HEK293 (cell line): ENCODE results near the gene TSPAN13.

Source experiments
- KLF10 ChIP-seq: fragments of 450-650 bp; IDR thresholded peaks from 2 replicates; pipeline ENCODE4 v1.5.1; 2018; ENCODE audit warnings: missing biosample characterization, mild to moderate bottlenecking, missing genetic modification characterization
- KLF7 ChIP-seq: fragments of 450-650 bp; formaldehyde crosslinking; IDR thresholded peaks from 2 replicates; pipeline ENCODE4 v1.5.1; 2016; ENCODE audit warnings: missing biosample characterization, missing genetic modification characterization, borderline replicate concordance
- KLF8 ChIP-seq: fragments of 450-650 bp; formaldehyde crosslinking; IDR thresholded peaks from 2 replicates; pipeline ENCODE4 v1.5.1; 2016; ENCODE audit warnings: missing biosample characterization, missing genetic modification characterization
- OSR2 ChIP-seq: fragments of 450-650 bp; formaldehyde crosslinking; IDR thresholded peaks from 2 replicates; pipeline ENCODE4 v1.5.1; 2016; ENCODE audit warnings: missing biosample characterization, missing genetic modification characterization
- RBAK ChIP-seq: fragments of 450-650 bp; formaldehyde crosslinking; IDR thresholded peaks from 2 replicates; pipeline ENCODE4 v1.5.1; 2016; ENCODE audit warnings: missing biosample characterization, missing genetic modification characterization
- ZNF350 ChIP-seq: fragments of 450-650 bp; formaldehyde crosslinking; IDR thresholded peaks from 2 replicates; pipeline ENCODE4 v1.5.0; 2017; ENCODE audit warnings: missing biosample characterization, mild to moderate bottlenecking, missing genetic modification characterization
- ZNF404 ChIP-seq: fragments of 450-650 bp; formaldehyde crosslinking; IDR thresholded peaks from 2 replicates; pipeline ENCODE4 v1.5.1; 2017; ENCODE audit warnings: missing biosample characterization, missing genetic modification characterization
- ZNF707 ChIP-seq: fragments of 450-650 bp; formaldehyde crosslinking; IDR thresholded peaks from 2 replicates; pipeline ENCODE4 v1.5.1; 2016; ENCODE audit warnings: missing biosample characterization, missing genetic modification characterization
- TF ChIP-seq, protein P1 (sequence below): fragments of 450-650 bp; formaldehyde crosslinking; IDR thresholded peaks from 2 replicates; pipeline ENCODE4 v1.5.1; 2016; ENCODE audit warnings: missing biosample characterization, missing genetic modification characterization
- TF ChIP-seq, protein P2 (sequence below): fragments of 450-650 bp; formaldehyde crosslinking; IDR thresholded peaks from 2 replicates; pipeline ENCODE4 v1.5.1; 2016; ENCODE audit warnings: missing biosample characterization, missing genetic modification characterization
- TF ChIP-seq, protein P3 (sequence below): fragments of 450-650 bp; formaldehyde crosslinking; IDR thresholded peaks from 2 replicates; pipeline ENCODE4 v1.5.1; 2016; ENCODE audit warnings: missing biosample characterization, missing genetic modification characterization
- TF ChIP-seq, protein P4 (sequence below): fragments of 450-650 bp; formaldehyde crosslinking; IDR thresholded peaks from 2 replicates; pipeline ENCODE4 v1.5.1; 2016; ENCODE audit warnings: missing biosample characterization, missing genetic modification characterization

DNA sequence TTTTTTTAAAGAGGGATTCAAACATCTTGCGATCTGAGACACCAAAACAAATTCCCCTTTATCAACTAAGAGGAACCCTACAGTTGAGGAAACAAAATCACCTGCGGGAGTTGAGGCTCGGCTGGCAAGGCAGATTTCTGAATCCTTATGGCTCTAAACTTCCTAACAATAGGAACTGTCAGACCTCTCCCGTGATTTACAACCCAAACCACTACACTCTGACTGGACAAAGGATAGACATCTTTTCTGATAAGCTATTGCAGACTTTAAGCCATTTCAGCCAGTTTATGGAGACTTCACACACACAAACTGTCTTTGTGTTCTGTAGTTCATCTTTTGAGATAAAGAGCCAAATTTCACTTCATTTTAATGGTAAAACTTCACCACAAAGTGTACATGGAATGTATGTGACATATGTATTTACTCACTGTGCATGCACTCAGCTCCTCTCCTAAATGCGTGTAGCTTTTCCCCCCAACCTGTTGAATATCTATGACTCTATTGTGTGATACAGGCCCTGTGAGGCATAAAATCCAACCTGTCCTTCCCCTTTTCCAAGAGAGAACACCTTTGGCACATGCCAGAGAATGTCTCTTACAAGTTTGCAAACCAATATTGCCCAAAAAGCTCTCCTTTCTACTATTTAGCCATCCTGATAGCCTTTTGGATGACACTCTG lies 15.4 kb upstream of the TSPAN13 start:
- TF ChIP-seq, protein P1, sequence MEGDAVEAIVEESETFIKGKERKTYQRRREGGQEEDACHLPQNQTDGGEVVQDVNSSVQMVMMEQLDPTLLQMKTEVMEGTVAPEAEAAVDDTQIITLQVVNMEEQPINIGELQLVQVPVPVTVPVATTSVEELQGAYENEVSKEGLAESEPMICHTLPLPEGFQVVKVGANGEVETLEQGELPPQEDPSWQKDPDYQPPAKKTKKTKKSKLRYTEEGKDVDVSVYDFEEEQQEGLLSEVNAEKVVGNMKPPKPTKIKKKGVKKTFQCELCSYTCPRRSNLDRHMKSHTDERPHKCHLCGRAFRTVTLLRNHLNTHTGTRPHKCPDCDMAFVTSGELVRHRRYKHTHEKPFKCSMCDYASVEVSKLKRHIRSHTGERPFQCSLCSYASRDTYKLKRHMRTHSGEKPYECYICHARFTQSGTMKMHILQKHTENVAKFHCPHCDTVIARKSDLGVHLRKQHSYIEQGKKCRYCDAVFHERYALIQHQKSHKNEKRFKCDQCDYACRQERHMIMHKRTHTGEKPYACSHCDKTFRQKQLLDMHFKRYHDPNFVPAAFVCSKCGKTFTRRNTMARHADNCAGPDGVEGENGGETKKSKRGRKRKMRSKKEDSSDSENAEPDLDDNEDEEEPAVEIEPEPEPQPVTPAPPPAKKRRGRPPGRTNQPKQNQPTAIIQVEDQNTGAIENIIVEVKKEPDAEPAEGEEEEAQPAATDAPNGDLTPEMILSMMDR (tag by site-specific recombination), result no peak
- TF ChIP-seq KLF8 (tag by site-specific recombination) (no peak), OSR2 (tag by site-specific recombination) (no peak), KLF10 (tag by site-specific recombination) (no peak), ZNF350 (no peak), ZNF404 (no peak), KLF7 (tag by site-specific recombination) (no peak), RBAK (tag by site-specific recombination) (no peak), ZNF707 (tag by site-specific recombination) (no peak)
- TF ChIP-seq, protein P2, sequence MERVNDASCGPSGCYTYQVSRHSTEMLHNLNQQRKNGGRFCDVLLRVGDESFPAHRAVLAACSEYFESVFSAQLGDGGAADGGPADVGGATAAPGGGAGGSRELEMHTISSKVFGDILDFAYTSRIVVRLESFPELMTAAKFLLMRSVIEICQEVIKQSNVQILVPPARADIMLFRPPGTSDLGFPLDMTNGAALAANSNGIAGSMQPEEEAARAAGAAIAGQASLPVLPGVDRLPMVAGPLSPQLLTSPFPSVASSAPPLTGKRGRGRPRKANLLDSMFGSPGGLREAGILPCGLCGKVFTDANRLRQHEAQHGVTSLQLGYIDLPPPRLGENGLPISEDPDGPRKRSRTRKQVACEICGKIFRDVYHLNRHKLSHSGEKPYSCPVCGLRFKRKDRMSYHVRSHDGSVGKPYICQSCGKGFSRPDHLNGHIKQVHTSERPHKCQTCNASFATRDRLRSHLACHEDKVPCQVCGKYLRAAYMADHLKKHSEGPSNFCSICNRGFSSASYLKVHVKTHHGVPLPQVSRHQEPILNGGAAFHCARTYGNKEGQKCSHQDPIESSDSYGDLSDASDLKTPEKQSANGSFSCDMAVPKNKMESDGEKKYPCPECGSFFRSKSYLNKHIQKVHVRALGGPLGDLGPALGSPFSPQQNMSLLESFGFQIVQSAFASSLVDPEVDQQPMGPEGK, result no peak
- TF ChIP-seq, protein P3, sequence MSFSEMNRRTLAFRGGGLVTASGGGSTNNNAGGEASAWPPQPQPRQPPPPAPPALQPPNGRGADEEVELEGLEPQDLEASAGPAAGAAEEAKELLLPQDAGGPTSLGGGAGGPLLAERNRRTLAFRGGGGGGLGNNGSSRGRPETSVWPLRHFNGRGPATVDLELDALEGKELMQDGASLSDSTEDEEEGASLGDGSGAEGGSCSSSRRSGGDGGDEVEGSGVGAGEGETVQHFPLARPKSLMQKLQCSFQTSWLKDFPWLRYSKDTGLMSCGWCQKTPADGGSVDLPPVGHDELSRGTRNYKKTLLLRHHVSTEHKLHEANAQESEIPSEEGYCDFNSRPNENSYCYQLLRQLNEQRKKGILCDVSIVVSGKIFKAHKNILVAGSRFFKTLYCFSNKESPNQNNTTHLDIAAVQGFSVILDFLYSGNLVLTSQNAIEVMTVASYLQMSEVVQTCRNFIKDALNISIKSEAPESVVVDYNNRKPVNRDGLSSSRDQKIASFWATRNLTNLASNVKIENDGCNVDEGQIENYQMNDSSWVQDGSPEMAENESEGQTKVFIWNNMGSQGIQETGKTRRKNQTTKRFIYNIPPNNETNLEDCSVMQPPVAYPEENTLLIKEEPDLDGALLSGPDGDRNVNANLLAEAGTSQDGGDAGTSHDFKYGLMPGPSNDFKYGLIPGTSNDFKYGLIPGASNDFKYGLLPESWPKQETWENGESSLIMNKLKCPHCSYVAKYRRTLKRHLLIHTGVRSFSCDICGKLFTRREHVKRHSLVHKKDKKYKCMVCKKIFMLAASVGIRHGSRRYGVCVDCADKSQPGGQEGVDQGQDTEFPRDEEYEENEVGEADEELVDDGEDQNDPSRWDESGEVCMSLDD, result no peak
- TF ChIP-seq, protein P4, sequence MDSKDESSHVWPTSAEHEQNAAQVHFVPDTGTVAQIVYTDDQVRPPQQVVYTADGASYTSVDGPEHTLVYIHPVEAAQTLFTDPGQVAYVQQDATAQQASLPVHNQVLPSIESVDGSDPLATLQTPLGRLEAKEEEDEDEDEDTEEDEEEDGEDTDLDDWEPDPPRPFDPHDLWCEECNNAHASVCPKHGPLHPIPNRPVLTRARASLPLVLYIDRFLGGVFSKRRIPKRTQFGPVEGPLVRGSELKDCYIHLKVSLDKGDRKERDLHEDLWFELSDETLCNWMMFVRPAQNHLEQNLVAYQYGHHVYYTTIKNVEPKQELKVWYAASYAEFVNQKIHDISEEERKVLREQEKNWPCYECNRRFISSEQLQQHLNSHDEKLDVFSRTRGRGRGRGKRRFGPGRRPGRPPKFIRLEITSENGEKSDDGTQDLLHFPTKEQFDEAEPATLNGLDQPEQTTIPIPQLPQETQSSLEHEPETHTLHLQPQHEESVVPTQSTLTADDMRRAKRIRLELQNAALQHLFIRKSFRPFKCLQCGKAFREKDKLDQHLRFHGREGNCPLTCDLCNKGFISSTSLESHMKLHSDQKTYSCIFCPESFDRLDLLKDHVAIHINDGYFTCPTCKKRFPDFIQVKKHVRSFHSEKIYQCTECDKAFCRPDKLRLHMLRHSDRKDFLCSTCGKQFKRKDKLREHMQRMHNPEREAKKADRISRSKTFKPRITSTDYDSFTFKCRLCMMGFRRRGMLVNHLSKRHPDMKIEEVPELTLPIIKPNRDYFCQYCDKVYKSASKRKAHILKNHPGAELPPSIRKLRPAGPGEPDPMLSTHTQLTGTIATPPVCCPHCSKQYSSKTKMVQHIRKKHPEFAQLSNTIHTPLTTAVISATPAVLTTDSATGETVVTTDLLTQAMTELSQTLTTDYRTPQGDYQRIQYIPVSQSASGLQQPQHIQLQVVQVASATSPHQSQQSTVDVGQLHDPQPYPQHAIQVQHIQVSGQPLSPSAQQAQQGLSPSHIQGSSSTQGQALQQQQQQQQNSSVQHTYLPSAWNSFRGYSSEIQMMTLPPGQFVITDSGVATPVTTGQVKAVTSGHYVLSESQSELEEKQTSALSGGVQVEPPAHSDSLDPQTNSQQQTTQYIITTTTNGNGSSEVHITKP (tag by site-specific recombination), result no peak
